Tibial artery (tissue), 4 donors: ENCODE results near the gene PIK3CD.
"Not testable (repeated sequence)": the region's sequence is repeated elsewhere in the genome, so short reads cannot be mapped to it uniquely, and the experiment has no call there.

ENCODE experiments used
- DNase-seq, 2 donors: peaks; one replicate each; pipeline ENCODE4 v3.0.0-alpha.2; 2019
- H3K27ac ChIP-seq, 2 donors: fragments of 200-600 bp; sonication (generic) in 1 of 2; 1 replicate in 1 of 2; 2 replicates in 1 of 2; pipeline ENCODE4 v1.5.1; 2018 to 2019; ENCODE audit warnings: mild to moderate bottlenecking in 1 of 2
- H3K27me3 ChIP-seq, 2 donors: fragments of 200-600 bp; sonication (generic) in 1 of 2; one replicate each; pipeline versions ENCODE4 v1.5.1 to v1.6.0; 2016 to 2019
- H3K36me3 ChIP-seq, 3 donors: fragments of 200-600 bp; sonication (generic) in 2 of 3; one replicate each; pipeline ENCODE4 v1.5.1; 2016 to 2019; ENCODE audit warnings: mild to moderate bottlenecking in 2 of 3
- H3K4me1 ChIP-seq, 4 donors: fragments of 200-600 bp; sonication (generic) in 2 of 4; 1 replicate in 3 of 4; 2 replicates in 1 of 4; pipeline ENCODE4 v1.5.1; 2016 to 2019
- H3K4me3 ChIP-seq, 2 donors: fragments of 200-600 bp; sonication (generic) in 1 of 2; 1 replicate in 1 of 2; 2 replicates in 1 of 2; pipeline ENCODE4 v1.5.1; 2018 to 2019; ENCODE audit warnings: mild to moderate bottlenecking in 2 of 2
- H3K9me3 ChIP-seq, 3 donors: fragments of 200-600 bp; sonication (generic) in 1 of 3; one replicate each; pipeline ENCODE4 v1.5.1; 2016 to 2019
- intact Hi-C: fragments of 100-400 bp; cut with DNase I; formaldehyde crosslinking; loops from one replicate; pipeline ENCODE4 v1.15.0; 2023; ENCODE audit warnings: low total_unique reads
- TF ChIP-seq, protein P1 (sequence below), 2 experiments: fragments of 200-600 bp in 1 of 2; fragments of 450-650 bp in 1 of 2; IDR thresholded peaks; one replicate each; pipeline ENCODE4 v1.5.1; 2017 to 2019; ENCODE audit warnings: antibody characterized with exemption in 2 of 2, mild to moderate bottlenecking in 1 of 2, moderate library complexity in 1 of 2

PIK3CD gene

DNA sequence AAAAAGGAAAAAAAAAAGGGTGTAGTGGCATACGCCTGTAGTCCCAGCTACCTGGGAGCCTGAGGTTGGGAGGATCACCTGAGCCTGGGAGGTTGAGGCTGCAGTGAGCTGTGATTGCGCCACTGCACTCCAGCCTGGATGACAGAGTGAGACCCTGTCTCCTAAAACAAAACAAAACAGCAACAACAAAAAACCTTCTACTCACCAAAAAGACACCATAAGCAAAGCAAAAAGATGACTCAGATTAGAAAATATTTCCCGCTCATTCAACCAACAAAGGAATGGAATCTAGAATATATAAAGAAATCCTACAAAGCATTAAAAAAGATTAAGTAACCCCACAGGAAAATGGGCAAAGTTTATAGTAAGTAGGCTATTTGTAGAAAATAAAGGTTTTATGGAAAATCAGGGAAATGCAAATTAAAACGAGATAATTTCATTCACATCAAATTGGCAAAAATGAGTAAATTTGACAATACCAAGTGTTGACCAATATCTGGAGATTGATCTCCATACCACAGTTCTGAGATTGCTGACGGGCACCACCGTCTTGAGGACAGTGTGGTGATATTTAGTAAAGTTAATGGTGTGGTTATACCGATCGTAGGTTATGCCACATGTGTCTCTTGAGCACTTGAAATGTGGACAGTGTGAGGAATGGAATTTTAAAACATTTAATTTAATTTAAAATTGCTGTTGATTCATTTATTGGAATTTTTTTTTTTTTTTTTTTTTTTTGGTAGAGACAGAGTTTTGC lies 54.0 kb downstream of the PIK3CD start:
- TF ChIP-seq, protein P1, sequence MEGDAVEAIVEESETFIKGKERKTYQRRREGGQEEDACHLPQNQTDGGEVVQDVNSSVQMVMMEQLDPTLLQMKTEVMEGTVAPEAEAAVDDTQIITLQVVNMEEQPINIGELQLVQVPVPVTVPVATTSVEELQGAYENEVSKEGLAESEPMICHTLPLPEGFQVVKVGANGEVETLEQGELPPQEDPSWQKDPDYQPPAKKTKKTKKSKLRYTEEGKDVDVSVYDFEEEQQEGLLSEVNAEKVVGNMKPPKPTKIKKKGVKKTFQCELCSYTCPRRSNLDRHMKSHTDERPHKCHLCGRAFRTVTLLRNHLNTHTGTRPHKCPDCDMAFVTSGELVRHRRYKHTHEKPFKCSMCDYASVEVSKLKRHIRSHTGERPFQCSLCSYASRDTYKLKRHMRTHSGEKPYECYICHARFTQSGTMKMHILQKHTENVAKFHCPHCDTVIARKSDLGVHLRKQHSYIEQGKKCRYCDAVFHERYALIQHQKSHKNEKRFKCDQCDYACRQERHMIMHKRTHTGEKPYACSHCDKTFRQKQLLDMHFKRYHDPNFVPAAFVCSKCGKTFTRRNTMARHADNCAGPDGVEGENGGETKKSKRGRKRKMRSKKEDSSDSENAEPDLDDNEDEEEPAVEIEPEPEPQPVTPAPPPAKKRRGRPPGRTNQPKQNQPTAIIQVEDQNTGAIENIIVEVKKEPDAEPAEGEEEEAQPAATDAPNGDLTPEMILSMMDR (IDR thresholded peaks at IDR 0.05) = no peak
- intact Hi-C loops = no loop called here
- no peaks in the 10 kb centered on the region for H3K27me3 ChIP-seq

DNA sequence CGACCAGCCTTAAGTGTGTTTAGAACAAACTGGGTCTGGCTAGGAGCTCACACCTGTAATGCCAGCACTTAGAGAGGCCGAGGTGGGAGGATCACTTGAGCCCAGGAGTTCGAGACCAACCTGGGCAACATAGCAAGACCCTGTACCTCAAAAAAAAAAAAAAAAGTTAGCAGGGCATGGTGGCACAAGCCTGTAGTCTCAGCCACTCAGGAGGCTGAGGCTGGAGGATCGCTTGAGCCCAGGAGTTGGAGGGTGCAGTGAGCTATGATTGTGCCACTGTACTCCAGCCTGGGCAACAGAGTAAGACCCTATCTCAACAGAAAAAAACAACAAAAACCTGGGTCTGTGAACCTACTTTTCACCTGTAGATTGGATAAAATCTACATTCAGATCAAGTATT lies 54.6 kb downstream of the PIK3CD start:
- intact Hi-C loops = no loop called here
- peaks cover 5 to 14% (median 12%) of the 10 kb centered on the region in 3 donors for H3K36me3 ChIP-seq
- TF ChIP-seq, protein P1 (IDR thresholded peaks at IDR 0.05) = no peak
- H3K4me3 ChIP-seq = no peak overlapping the region
- H3K9me3 ChIP-seq = no peaks in the 10 kb centered on the region
- DNase-seq = no peak
- no peak overlapping the region for H3K27ac ChIP-seq
- H3K4me1 ChIP-seq = peaks cover 0 to 5% (median 0%) of the 10 kb centered on the region in 4 donors
- no peaks in the 10 kb centered on the region for H3K27me3 ChIP-seq

More for the DNA sequence above, 54.0 kb downstream of the PIK3CD start:
- H3K36me3 ChIP-seq = peaks cover 0 to 7% (median 5%) of the 10 kb centered on the region in 3 donors
- H3K9me3 ChIP-seq = no peaks in the 10 kb centered on the region
- no peak overlapping the region for H3K27ac ChIP-seq
- no peak for DNase-seq
- no peak overlapping the region for H3K4me3 ChIP-seq
- peaks cover 0 to 11% (median 0%) of the 10 kb centered on the region in 4 donors for H3K4me1 ChIP-seq

DNA sequence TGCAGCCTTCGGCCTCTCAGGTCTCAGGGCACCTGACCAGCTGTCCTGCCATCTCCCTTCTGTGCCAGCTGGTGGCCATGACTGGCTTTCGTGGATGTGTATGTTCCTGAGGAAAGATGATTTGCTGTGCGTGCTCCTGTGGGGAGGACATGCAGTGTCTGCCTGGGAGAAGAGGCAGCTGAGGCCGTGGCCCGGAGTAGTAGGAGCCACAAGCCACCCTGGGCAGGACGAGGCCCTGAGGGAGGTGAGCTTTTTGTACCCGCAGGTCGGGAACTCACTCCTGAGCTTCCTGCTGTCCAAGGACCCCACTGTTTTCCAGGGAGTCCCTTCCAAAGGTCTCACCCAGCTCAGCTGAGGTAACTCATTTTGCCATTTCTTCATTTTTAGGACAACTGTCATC lies 58.5 kb downstream of the PIK3CD start:
- H3K27ac ChIP-seq = no peak overlapping the region
- H3K9me3 ChIP-seq = no peaks in the 10 kb centered on the region
- no peaks in the 10 kb centered on the region for H3K27me3 ChIP-seq
- TF ChIP-seq, protein P1 (IDR thresholded peaks at IDR 0.05) = no peak
- intact Hi-C loops = no loop called here
- no peaks in the 10 kb centered on the region for H3K4me1 ChIP-seq
- no peak for DNase-seq
- no peak overlapping the region for H3K4me3 ChIP-seq
- H3K36me3 ChIP-seq = peaks cover 11 to 45% (median 32%) of the 10 kb centered on the region in 3 donors

DNA sequence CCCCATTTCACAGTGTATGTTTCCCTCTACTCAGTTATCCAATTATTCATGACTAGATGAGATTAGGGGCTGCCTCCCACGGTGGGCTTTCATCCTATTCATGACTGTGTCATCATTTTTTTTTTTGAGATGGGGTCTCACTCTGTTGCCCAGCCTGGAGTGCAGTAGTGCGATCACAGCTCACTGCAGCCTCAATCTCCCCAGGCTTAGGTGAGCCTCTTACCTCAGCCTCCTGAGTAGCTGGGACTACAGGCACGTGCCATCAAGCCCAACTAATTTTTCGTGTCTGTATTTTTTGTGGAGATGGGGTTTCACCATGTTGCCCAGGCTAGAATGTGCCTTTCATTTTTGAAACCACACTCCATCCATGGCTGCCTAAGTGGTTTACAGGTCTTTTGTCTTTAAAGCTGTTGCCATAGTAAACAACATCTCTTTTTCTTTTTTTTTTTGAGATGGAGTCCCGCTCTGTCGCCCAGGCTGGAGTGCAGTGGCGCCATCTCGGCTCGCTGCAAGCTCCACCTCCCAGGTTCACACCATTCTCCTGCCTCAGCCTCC lies 60.0 kb downstream of the PIK3CD start:
- Histone ChIP-seq H3K36me3 (peaks cover 19 to 59% (median 46%) of the 10 kb centered on the region in 3 donors), H3K27ac (no peak overlapping the region), H3K27me3 (no peaks in the 10 kb centered on the region), H3K4me3 (no peak overlapping the region), H3K4me1 (no peaks in the 10 kb centered on the region), H3K9me3 (no peaks in the 10 kb centered on the region)
- intact Hi-C loops = no loop called here
- TF ChIP-seq, protein P1 (IDR thresholded peaks at IDR 0.05) = no peak
- no peak for DNase-seq

DNA sequence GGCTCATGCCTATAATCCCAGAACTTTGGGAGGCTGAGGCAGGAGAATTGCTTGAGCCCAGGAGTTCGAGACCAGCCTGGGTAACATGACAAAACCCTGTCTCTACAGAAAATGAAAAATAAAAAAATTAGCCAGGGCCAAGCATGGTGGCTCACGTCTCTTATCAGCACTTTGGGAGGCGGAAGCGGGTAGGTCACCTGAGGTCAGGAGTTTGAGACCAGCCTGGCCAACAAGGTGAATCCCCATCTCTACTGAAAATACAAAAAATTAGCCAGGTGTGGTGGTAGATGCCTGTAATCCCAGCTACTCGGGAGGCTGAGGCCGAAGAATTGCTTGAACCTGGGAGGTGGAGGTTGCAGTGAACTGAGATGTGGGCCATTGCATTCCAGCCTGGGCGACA lies 61.2 kb downstream of the PIK3CD start:
- H3K4me3 ChIP-seq, DNase-seq, H3K27me3 ChIP-seq, H3K27ac ChIP-seq, intact Hi-C loops, H3K4me1 ChIP-seq, H3K9me3 ChIP-seq: not testable (repeated sequence)
- H3K36me3 ChIP-seq = peaks cover 19 to 72% (median 53%) of the 10 kb centered on the region in 3 donors

DNA sequence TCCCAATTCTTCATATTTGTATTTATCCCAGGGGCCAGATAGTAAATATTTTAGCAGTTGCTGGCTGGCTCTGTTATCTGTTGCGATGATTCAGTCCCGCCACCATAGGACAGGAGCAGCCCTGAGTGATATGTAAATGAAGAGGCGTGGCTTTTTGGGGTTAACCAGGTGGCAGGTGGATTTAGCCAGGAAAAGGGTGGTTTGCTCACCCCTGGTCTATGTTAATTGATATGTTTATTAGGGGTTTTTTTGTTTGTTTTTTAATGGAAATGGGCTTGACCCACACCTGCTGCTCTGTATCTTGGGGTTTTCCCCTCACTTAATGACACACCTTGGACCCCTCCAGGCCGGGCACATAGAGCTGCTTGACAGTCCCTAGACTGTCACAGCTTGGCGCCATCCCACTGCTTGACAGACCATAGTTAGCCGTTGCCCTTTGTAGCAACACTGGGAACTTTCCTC lies 62.8 kb downstream of the PIK3CD start:
- Histone ChIP-seq H3K27me3 (no peaks in the 10 kb centered on the region), H3K27ac (no peak overlapping the region), H3K36me3 (peaks cover 19 to 84% (median 57%) of the 10 kb centered on the region in 3 donors), H3K4me3 (no peak overlapping the region), H3K4me1 (peaks cover 0 to 7% (median 3%) of the 10 kb centered on the region in 4 donors), H3K9me3 (no peaks in the 10 kb centered on the region)
- DNase-seq = no peak
- TF ChIP-seq, protein P1 (IDR thresholded peaks at IDR 0.05) = no peak
- intact Hi-C loops = no loop called here
